ENCODE data around the gene RAB9A.

RAB9A gene

DNA sequence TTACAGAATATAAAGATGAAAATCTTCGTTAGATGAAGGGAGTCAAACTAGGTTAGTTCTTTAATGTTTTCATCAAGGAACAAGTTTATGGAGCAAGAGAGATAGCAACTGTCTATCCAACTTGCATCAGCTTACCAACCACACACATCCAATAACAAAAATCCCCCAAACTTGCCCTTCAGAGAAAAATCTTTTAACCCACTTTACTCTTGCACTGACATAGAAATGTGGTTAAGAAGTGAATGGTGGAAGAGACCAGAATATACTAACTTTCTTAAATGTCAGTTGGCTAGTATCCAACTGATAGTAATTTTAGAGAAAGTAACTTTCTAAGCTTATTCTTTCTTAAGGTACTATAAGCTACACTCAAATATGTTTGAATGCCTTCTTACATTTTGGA is 1.7 kb upstream of the RAB9A start:
- H3K4me3 ChIP-seq (ENCODE audit: low read depth, low read length): no peak overlapping the region
- no peak for DNase-seq
- in situ Hi-C loops (cut with HindIII; ENCODE audit: low pct_ligation_motif_present, low sequenced_read_pairs): no loop called here
- H3K36me3 ChIP-seq (replicated peaks): no peaks in the 10 kb centered on the region
- H3K27ac ChIP-seq: no peak overlapping the region
- TF ChIP-seq CTCF (IDR thresholded peaks at IDR 0.05; ENCODE audit: low read depth, low read length, missing control alignments): no peak
- peaks cover 3% of the 10 kb centered on the region for H3K27me3 ChIP-seq (replicated peaks)

DNA sequence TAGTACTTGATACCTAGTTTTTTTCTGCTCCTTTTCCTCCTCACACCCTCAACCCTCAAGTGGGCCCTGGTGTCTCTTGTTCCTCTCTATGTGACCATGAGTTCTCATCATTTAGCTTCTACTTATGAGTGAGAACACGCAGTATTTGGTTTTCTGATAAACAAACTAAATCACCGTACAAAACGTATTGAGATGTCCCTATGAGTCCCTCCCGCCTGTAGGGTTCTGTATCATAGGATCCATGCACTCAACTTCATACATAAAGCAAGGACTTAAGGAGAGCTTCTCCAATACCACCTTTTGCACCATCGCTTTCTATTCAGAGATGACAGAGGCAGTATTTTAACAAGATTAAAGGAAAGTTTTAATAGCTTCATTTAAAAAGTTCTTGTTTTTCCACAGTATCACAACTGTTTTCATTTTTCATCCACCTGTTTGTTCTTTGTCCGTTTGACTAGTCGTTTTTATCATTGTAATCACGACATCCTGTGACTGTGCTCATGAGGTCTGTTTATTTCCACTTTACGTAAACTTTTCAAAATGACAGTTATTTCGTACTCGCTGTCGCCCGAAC is 457 bp upstream of the RAB9A start:
- DNase-seq: no peak
- no peak for TF ChIP-seq CTCF (IDR thresholded peaks at IDR 0.05; ENCODE audit: low read depth, low read length, missing control alignments)
- in situ Hi-C loops (cut with HindIII; ENCODE audit: low pct_ligation_motif_present, low sequenced_read_pairs): no loop called here
- H3K36me3 ChIP-seq (replicated peaks): no peaks in the 10 kb centered on the region
- H3K27me3 ChIP-seq (replicated peaks): peaks cover 3% of the 10 kb centered on the region
- peak overlapping the region; percentile 95 for H3K27ac ChIP-seq
- H3K4me3 ChIP-seq (ENCODE audit: low read depth, low read length): peak overlapping the region; percentile 79

DNA sequence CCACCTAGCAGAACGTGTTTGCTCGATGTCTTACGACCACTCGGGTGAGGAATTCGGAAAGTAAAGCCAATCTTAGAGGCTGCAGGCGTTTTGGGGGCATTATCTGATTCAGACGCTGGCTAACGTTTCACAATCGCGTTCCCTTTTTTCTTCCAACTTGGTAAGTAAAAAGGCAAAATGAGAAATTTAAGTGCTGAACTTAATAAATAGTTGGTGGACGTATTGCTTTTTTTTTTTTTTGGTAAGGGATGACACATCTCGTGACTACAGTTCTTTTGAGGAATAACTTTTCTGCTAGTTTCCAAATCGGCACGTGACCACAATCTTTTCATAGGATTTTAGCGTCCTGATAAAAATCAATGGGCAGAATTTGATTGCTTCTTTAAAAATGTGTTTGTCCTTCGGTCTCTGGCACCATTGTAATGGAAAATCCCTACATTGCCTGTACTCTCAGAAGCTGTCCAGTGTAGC is 848 bp downstream of the RAB9A start:
- Histone ChIP-seq H3K36me3 (replicated peaks) (no peaks in the 10 kb centered on the region), H3K4me3 (ENCODE audit: low read depth, low read length) (peak overlapping the region; percentile 79)
- in situ Hi-C loops (cut with HindIII; ENCODE audit: low pct_ligation_motif_present, low sequenced_read_pairs): no loop called here

GRCh38 chrX:13690836-13691235 is 1.9 kb downstream of the RAB9A start:
- H3K27ac ChIP-seq: no peak overlapping the region

More for the DNA sequence above, 848 bp downstream of the RAB9A start:
- H3K27ac ChIP-seq: peak overlapping the region; percentile 95
- H3K27me3 ChIP-seq (replicated peaks): peaks cover 3% of the 10 kb centered on the region
- no peak for TF ChIP-seq CTCF (IDR thresholded peaks at IDR 0.05; ENCODE audit: low read depth, low read length, missing control alignments)
- DNase-seq: no peak

DNA sequence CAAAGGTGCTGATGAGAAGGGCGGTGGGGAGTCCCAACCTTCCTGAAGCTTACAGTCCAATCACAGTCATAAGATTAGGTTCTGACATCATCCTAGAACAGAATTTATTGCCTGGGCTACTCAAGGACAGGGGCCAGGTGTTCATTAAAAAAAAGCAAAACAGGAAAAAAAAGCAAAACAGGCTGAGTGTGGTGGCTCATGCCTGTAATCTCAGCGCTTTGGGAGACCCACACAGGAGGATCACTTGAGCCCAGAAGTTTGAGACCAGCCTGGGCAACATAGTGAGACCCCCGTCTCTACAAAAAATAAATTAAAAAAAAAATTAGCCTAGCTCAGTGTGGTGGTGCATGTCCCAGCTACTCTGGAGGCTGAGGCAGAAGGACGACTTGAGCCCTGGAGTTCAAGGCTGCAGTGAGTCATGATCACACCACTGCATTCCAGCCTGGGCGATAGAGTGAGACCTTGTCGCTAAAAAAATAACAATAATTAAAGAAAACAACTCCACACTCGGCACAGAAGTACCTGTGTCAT is 3.0 kb downstream of the RAB9A start:
- in situ Hi-C loops (cut with HindIII; ENCODE audit: low pct_ligation_motif_present, low sequenced_read_pairs): no loop called here
- no peak overlapping the region for H3K27ac ChIP-seq

More at GRCh38 chrX:13690836-13691235, 1.9 kb downstream of the RAB9A start:
- no peak for DNase-seq
- Histone ChIP-seq H3K36me3 (replicated peaks) (no peaks in the 10 kb centered on the region), H3K27me3 (replicated peaks) (no peaks in the 10 kb centered on the region), H3K4me3 (ENCODE audit: low read depth, low read length) (no peak overlapping the region)
- peak; percentile 30 for TF ChIP-seq CTCF (IDR thresholded peaks at IDR 0.05; ENCODE audit: low read depth, low read length, missing control alignments)
- in situ Hi-C loops (cut with HindIII; ENCODE audit: low pct_ligation_motif_present, low sequenced_read_pairs): no loop called here

More for the DNA sequence above, 3.0 kb downstream of the RAB9A start:
- no peak for TF ChIP-seq CTCF (IDR thresholded peaks at IDR 0.05; ENCODE audit: low read depth, low read length, missing control alignments)
- peak; percentile 35 for DNase-seq
- no peaks in the 10 kb centered on the region for H3K36me3 ChIP-seq (replicated peaks)
- no peak overlapping the region for H3K4me3 ChIP-seq (ENCODE audit: low read depth, low read length)
- no peaks in the 10 kb centered on the region for H3K27me3 ChIP-seq (replicated peaks)

Measured in brain microvascular endothelial cell (primary cell).